GM12878 (cell line): ENCODE results near the gene ACD. TPM values are rescaled to one million over a fixed set of nuclear protein-coding genes. Genes with fewer than 3 reads are reported as not detected.

ENCODE experiments used
- ATAC-seq: fragments of 200-7000 bp; cut with Tn5 transposase; 3 replicates; pipeline ENCODE4 v1.9.1; 2020; ENCODE audit warnings: mild to moderate bottlenecking, moderate library complexity
- BruUV-seq: library from RNA; stranded (reverse); fragments of 400-500 nt; replicated peaks from 2 replicates; lab custom pipeline; 2021; lab: Mats Ljungman, UMichigan
- CTCF ChIA-PET: fragments of 300-600 bp; sonication (Branson Sonifier 250); formaldehyde crosslinking; extraction: SDS; loops from one replicate; lab custom pipeline; 2021; ENCODE audit warnings: inconsistent platforms; lab: Yijun Ruan, JAX
- POLR2A ChIA-PET: fragments of 350-600 bp; formaldehyde crosslinking; extraction: SDS; loops from one replicate; lab custom pipeline; 2021; ENCODE audit warnings: inconsistent platforms; lab: Charles Lee
- RAD21 ChIA-PET: fragments of 300-600 bp; sonication (Branson Sonifier 250); formaldehyde crosslinking; loops from one replicate; lab custom pipeline; 2023; ENCODE audit warnings: antibody characterized with exemption; ENCODE audit not compliant: unreplicated experiment; lab: Charles Lee
- SMC1A ChIA-PET: fragments of 300-600 bp; sonication (Branson Sonifier 250); formaldehyde crosslinking; loops from one replicate; lab custom pipeline; 2023; ENCODE audit not compliant: unreplicated experiment, uncharacterized antibody; lab: Charles Lee
- DNase-seq: peaks from one replicate; pipeline ENCODE4 v3.0.0-alpha.2; 2011; ENCODE audit warnings: low read depth, low spot score
- FAIRE-seq: peaks from 3 replicates; lab custom pipeline; 2011; peaks lifted over from hg19 to GRCh38; lab: Jason Lieb, UNC
- H2AFZ ChIP-seq: 2 replicates; pipeline ENCODE4 v1.6.0; 2011; ENCODE audit warnings: low read depth, low read length, control low read depth; ENCODE audit not compliant: control insufficient read depth
- H3K27ac ChIP-seq: 2 replicates; pipeline ENCODE4 v1.5.1; 2011; ENCODE audit warnings: control low read depth; ENCODE audit not compliant: control insufficient read depth, insufficient read depth
- H3K27me3 ChIP-seq, 2 experiments: replicated peaks in 1 of 2; 2 replicates each; pipeline versions ENCODE4 v1.6.0 to v1.6.1; 2011; ENCODE audit warnings: low read length in 1 of 2; ENCODE audit not compliant: control insufficient read depth in 2 of 2, insufficient read depth in 2 of 2
- H3K36me3 ChIP-seq, 2 experiments: 2 replicates each; pipeline ENCODE4 v1.5.1; 2011; ENCODE audit warnings: low read length in 1 of 2; ENCODE audit not compliant: control insufficient read depth in 2 of 2, insufficient read depth in 2 of 2
- H3K4me1 ChIP-seq: 2 replicates; pipeline ENCODE4 v1.6.1; 2011; ENCODE audit warnings: mild to moderate bottlenecking, low read length, moderate library complexity, mixed read lengths; ENCODE audit not compliant: control insufficient read depth, insufficient read depth
- H3K4me2 ChIP-seq: 2 replicates; pipeline ENCODE4 v1.6.0; 2011; ENCODE audit warnings: control low read depth; ENCODE audit not compliant: control insufficient read depth, insufficient read depth
- H3K4me3 ChIP-seq: fragments of 200-600 bp; sonication (generic); 2 replicates; pipeline ENCODE4 v1.5.1; 2016
- H3K79me2 ChIP-seq: 2 replicates; pipeline ENCODE4 v1.6.0; 2011; ENCODE audit warnings: low read length; ENCODE audit not compliant: control insufficient read depth, insufficient read depth
- H3K9ac ChIP-seq: 2 replicates; pipeline ENCODE4 v1.8.0; 2011; ENCODE audit warnings: low read length, control low read depth, mixed read lengths; ENCODE audit not compliant: control insufficient read depth, insufficient read depth
- H3K9me3 ChIP-seq: replicated peaks from 3 replicates; pipeline ENCODE4 v1.5.1; 2011; ENCODE audit warnings: mild to moderate bottlenecking, low read length; ENCODE audit not compliant: control insufficient read depth, insufficient read depth
- H4K20me1 ChIP-seq: 2 replicates; pipeline ENCODE4 v1.6.0; 2011; ENCODE audit not compliant: control insufficient read depth, insufficient read depth
- CREM ChIP-seq: IDR thresholded peaks from 2 replicates; pipeline ENCODE4 v1.6.1; 2014; ENCODE audit warnings: antibody characterized with exemption, low read depth
- ETV6 ChIP-seq, 2 experiments: fragments of 450-650 bp in 1 of 2; IDR thresholded peaks in 1 of 2; conservative IDR thresholded peaks in 1 of 2; 2 replicates each; pipeline ENCODE4 v1.6.1; 2014; ENCODE audit warnings: antibody characterized with exemption in 1 of 2, borderline replicate concordance in 1 of 2, low read depth in 1 of 2, mild to moderate bottlenecking in 1 of 2, moderate library complexity in 1 of 2
- POU2F2 ChIP-seq: IDR thresholded peaks from 3 replicates; pipeline ENCODE4 v1.6.1; 2011; ENCODE audit warnings: low read depth, mild to moderate bottlenecking, low read length, borderline replicate concordance
- SP1 ChIP-seq: IDR thresholded peaks from one replicate; pipeline ENCODE4 v1.6.1; 2011; ENCODE audit warnings: low read depth, low read length
- WGBS: methylation state at CpG from one replicate; pipeline ENCODE4 v1.1.6; 2016; ENCODE audit warnings: low lambda C conversion rate; ENCODE audit not compliant: insufficient replicate concordance, insufficient coverage; ENCODE audit errors: missing lambda C conversion rate; 5-methylcytosine and 5-hydroxymethylcytosine counted together
- in situ Hi-C: fragments of 300-500 bp; cut with MboI; formaldehyde crosslinking; loops from 9 replicates; pipeline ENCODE4 v1.14.3; 2018; ENCODE audit warnings: mixed read lengths
- intact Hi-C: fragments of 100-400 bp; cut with micrococcal nuclease; formaldehyde crosslinking; loops from one replicate; pipeline ENCODE4 v1.14.2; 2022; ENCODE audit not compliant: unreplicated experiment
- polyA plus RNA-seq, 11 experiments: library from polyadenylated mRNA; depleted of rRNA in 4 of 11; unstranded in 6 of 11; stranded (reverse) in 5 of 11; fragments of >200 nt; fragmentation: Nextera tagmentation in 4 of 11; fragmentation: Illumina TruSeq in 1 of 11; extraction: Ambion mirVana in 4 of 11; extraction: Trizol in 1 of 11; gene quantifications; 1 replicate in 1 of 11; 2 replicates in 10 of 11; pipeline versions ENCODE4 v1.2.1 to v1.2.3, GENCODE V29; 2011 to 2016; ENCODE audit warnings: inconsistent platforms in 2 of 11, missing spikeins in 2 of 11, low read depth in 1 of 11
- total RNA-seq, 4 experiments: library from RNA; depleted of rRNA in 3 of 4; stranded (reverse); fragments of >200 nt in 3 of 4; fragmentation: Illumina TruSeq in 1 of 4; extraction: Trizol in 1 of 4; gene quantifications; 2 replicates each; pipeline versions ENCODE4 v1.2.1 to v1.2.3, GENCODE V29; 2013 to 2021
- TF ChIP-seq, protein P1 (sequence below): fragments of 450-650 bp; IDR thresholded peaks from 2 replicates; pipeline ENCODE4 v1.6.1; 2017; ENCODE audit warnings: mild to moderate bottlenecking, moderate library complexity
- TF ChIP-seq, protein P2 (sequence below): IDR thresholded peaks from 2 replicates; pipeline ENCODE4 v1.6.1; 2012; ENCODE audit warnings: mild to moderate bottlenecking, low read depth, low read length
- TF ChIP-seq, protein P3 (sequence below): fragments of 450-650 bp; IDR thresholded peaks from 2 replicates; pipeline ENCODE4 v1.6.1; 2017; ENCODE audit warnings: mild to moderate bottlenecking, low read depth, inconsistent platforms; ENCODE audit not compliant: poor library complexity, severe bottlenecking

ACD gene
- total and polyA plus RNA-seq, 10 of the 15 experiments (the other 5 are each of a cell fraction or from before 2014, with no cell fraction given): 2.9 to 46.7 (median 23.9) TPM

DNA sequence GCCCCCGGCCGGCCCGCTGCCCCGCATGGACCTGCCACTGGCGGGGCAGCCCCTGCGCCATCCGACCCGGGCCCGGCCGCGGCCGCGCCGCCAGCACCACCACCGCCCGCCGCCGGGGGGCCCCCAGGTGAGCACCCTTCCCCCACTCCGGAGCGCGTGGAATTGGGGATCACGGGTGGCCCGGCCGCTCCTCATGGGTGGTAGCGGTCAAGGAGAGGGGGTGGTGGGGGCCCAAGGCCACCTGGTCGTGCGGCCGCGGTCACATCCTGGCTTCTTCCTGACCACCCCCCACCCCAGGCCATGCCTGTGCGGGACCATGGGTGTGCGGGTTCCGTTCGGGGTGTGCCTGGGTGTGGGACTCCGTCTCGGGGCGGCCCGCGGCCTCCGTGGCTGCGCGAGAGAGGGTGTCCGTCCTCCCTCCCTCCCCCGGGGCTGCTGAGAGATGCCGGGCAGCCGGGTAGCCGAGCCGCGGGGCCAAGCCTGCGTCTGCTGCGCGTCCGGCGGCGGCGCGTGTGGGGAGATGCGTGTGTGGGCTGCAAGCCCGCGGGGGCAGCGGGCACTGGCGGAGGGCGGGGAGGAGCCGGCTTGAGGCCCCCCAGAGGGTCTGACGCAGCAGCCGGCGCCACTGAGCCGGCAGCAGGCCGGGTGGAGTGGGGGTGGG lies 6.8 kb downstream of the ACD start (continued):
- TF ChIP-seq, protein P1, sequence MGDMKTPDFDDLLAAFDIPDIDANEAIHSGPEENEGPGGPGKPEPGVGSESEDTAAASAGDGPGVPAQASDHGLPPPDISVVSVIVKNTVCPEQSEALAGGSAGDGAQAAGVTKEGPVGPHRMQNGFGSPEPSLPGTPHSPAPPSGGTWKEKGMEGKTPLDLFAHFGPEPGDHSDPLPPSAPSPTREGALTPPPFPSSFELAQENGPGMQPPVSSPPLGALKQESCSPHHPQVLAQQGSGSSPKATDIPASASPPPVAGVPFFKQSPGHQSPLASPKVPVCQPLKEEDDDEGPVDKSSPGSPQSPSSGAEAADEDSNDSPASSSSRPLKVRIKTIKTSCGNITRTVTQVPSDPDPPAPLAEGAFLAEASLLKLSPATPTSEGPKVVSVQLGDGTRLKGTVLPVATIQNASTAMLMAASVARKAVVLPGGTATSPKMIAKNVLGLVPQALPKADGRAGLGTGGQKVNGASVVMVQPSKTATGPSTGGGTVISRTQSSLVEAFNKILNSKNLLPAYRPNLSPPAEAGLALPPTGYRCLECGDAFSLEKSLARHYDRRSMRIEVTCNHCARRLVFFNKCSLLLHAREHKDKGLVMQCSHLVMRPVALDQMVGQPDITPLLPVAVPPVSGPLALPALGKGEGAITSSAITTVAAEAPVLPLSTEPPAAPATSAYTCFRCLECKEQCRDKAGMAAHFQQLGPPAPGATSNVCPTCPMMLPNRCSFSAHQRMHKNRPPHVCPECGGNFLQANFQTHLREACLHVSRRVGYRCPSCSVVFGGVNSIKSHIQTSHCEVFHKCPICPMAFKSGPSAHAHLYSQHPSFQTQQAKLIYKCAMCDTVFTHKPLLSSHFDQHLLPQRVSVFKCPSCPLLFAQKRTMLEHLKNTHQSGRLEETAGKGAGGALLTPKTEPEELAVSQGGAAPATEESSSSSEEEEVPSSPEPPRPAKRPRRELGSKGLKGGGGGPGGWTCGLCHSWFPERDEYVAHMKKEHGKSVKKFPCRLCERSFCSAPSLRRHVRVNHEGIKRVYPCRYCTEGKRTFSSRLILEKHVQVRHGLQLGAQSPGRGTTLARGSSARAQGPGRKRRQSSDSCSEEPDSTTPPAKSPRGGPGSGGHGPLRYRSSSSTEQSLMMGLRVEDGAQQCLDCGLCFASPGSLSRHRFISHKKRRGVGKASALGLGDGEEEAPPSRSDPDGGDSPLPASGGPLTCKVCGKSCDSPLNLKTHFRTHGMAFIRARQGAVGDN: no peak
- TF ChIP-seq SP1 (no peak), POU2F2 (no peak), ETV6 (conservative IDR thresholded peaks at IDR 0.05 in 1 of 2, IDR thresholded peaks at IDR 0.05 in 1 of 2; ENCODE audit: borderline replicate concordance in 1 of 2, low read depth in 1 of 2) (no peak)

DNA sequence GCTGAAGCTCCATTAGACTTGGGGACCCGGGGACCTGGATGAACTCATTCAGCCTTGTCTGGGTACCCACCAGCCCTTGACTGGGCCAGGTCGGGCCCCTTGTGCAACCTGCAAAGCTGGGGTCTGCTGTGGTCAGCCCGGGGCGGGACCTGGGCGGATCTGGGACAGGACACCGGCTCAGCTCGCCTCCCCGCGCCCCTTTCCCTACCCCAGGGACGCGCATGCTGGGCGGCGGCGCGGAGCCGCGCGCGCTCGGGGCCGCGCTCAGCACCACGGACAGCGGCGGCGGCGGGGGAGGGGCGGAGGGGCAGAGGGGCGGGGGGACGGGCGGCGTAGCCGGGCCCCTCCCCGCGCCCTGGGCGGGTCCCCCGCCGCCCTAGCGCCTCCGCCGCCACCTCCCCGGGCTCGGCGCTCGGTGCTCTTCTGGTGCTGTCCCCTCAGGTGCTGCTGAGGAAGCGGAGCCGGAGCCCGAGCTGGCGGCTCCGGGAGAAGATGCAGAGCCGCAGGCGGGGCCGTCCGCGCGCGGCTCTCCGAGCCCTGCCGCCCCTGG lies 7.4 kb downstream of the ACD start:
- TF ChIP-seq, protein P2, sequence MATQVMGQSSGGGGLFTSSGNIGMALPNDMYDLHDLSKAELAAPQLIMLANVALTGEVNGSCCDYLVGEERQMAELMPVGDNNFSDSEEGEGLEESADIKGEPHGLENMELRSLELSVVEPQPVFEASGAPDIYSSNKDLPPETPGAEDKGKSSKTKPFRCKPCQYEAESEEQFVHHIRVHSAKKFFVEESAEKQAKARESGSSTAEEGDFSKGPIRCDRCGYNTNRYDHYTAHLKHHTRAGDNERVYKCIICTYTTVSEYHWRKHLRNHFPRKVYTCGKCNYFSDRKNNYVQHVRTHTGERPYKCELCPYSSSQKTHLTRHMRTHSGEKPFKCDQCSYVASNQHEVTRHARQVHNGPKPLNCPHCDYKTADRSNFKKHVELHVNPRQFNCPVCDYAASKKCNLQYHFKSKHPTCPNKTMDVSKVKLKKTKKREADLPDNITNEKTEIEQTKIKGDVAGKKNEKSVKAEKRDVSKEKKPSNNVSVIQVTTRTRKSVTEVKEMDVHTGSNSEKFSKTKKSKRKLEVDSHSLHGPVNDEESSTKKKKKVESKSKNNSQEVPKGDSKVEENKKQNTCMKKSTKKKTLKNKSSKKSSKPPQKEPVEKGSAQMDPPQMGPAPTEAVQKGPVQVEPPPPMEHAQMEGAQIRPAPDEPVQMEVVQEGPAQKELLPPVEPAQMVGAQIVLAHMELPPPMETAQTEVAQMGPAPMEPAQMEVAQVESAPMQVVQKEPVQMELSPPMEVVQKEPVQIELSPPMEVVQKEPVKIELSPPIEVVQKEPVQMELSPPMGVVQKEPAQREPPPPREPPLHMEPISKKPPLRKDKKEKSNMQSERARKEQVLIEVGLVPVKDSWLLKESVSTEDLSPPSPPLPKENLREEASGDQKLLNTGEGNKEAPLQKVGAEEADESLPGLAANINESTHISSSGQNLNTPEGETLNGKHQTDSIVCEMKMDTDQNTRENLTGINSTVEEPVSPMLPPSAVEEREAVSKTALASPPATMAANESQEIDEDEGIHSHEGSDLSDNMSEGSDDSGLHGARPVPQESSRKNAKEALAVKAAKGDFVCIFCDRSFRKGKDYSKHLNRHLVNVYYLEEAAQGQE: peak; percentile 63; the same call in 1 of the 2 replicates
- TF ChIP-seq, protein P3, sequence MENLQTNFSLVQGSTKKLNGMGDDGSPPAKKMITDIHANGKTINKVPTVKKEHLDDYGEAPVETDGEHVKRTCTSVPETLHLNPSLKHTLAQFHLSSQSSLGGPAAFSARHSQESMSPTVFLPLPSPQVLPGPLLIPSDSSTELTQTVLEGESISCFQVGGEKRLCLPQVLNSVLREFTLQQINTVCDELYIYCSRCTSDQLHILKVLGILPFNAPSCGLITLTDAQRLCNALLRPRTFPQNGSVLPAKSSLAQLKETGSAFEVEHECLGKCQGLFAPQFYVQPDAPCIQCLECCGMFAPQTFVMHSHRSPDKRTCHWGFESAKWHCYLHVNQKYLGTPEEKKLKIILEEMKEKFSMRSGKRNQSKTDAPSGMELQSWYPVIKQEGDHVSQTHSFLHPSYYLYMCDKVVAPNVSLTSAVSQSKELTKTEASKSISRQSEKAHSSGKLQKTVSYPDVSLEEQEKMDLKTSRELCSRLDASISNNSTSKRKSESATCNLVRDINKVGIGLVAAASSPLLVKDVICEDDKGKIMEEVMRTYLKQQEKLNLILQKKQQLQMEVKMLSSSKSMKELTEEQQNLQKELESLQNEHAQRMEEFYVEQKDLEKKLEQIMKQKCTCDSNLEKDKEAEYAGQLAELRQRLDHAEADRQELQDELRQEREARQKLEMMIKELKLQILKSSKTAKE: no peak
- TF ChIP-seq CREM: no peak
- H3K9ac ChIP-seq: no peak overlapping the region
- in situ Hi-C loops: no loop called here
- H3K9me3 ChIP-seq: no peaks in the 10 kb centered on the region
- H3K4me1 ChIP-seq: no peaks in the 10 kb centered on the region
- WGBS: 98% methylated on average over 8 of the region's 59 CpGs
- H3K27me3 ChIP-seq: no peaks in the 10 kb centered on the region
- FAIRE-seq (no peak), ATAC-seq (no peak), DNase-seq (no peak)
- H3K36me3 ChIP-seq: peaks cover 7 to 9% of the 10 kb centered on the region in 2 experiments
- POLR2A ChIA-PET: interaction anchor here (1.0 kb wide), 1 partner anchor 15 kb away, joined by 3 read pairs; no protein-coding TSS in a partner anchor
- SMC1A ChIA-PET: no interaction called here
- no TSS peak for BruUV-seq
- no peaks in the 10 kb centered on the region for H3K79me2 ChIP-seq
- CTCF ChIA-PET: interaction anchor here (1.1 kb wide), 1 partner anchor 131 kb away, joined by 4 read pairs; no protein-coding TSS in a partner anchor
- H2AFZ ChIP-seq: no peak overlapping the region
- RAD21 ChIA-PET: no interaction called here
- H3K4me2 ChIP-seq: no peak overlapping the region
- no peaks in the 10 kb centered on the region for H4K20me1 ChIP-seq
- intact Hi-C loops: no loop called here
- H3K4me3 ChIP-seq: no peak overlapping the region
- no peak overlapping the region for H3K27ac ChIP-seq
